Natural killer cell (primary cell): ENCODE results near the gene FN3KRP. TPM values are rescaled to one million over a fixed set of nuclear protein-coding genes. Genes with fewer than 3 reads are reported as not detected.

ENCODE experiments used
- ATAC-seq, 3 donors: fragments of 150-1000 bp in 2 of 3; fragments of 200-7000 bp in 1 of 3; cut with Tn5 transposase; 1 replicate in 1 of 3; 2 replicates in 2 of 3; pipeline ENCODE4 v1.10.0; 2021; ENCODE audit warnings: mild to moderate bottlenecking in 2 of 3, moderate library complexity in 2 of 3
- DNase-seq, 2 donors: peaks; one replicate each; pipeline versions ENCODE4 v3.0.0 to v3.0.0-alpha.2; 2013 to 2021; ENCODE audit warnings: mixed read lengths in 1 of 2
- H3K27ac ChIP-seq: one replicate; pipeline ENCODE4 v1.5.1; 2013; ENCODE audit warnings: mild to moderate bottlenecking, low read length
- H3K27me3 ChIP-seq: one replicate; pipeline ENCODE4 v1.6.1; 2013; ENCODE audit warnings: low read length; ENCODE audit not compliant: control insufficient read depth, insufficient read depth
- H3K36me3 ChIP-seq: one replicate; pipeline ENCODE4 v1.6.1; 2013; ENCODE audit warnings: low read length; ENCODE audit not compliant: control insufficient read depth, insufficient read depth
- H3K4me1 ChIP-seq: one replicate; pipeline ENCODE4 v1.6.1; 2013; ENCODE audit warnings: low read length; ENCODE audit not compliant: control insufficient read depth, insufficient read depth
- H3K4me3 ChIP-seq: one replicate; pipeline ENCODE4 v1.5.1; 2013; ENCODE audit warnings: low read length
- H3K9me3 ChIP-seq: one replicate; pipeline ENCODE4 v1.6.1; 2013; ENCODE audit warnings: low read length; ENCODE audit not compliant: control insufficient read depth, insufficient read depth
- H3K27ac Mint-ChIP-seq, 2 donors: one replicate each; pipeline ENCODE4 v1.8.0; 2022; ENCODE audit warnings: mild to moderate bottlenecking in 2 of 2, mixed read lengths in 2 of 2, moderate library complexity in 1 of 2
- H3K27me3 Mint-ChIP-seq, 2 donors: one replicate each; pipeline ENCODE4 v1.8.0; 2022; ENCODE audit warnings: low read depth in 2 of 2, mixed read lengths in 2 of 2
- H3K36me3 Mint-ChIP-seq: one replicate; pipeline ENCODE4 v1.8.0; 2022; ENCODE audit warnings: mixed read lengths
- H3K4me1 Mint-ChIP-seq, 2 donors: one replicate each; pipeline ENCODE4 v1.8.0; 2022; ENCODE audit warnings: mixed read lengths in 2 of 2
- H3K4me3 Mint-ChIP-seq: one replicate; pipeline ENCODE4 v1.8.0; 2022; ENCODE audit warnings: mild to moderate bottlenecking, moderate library complexity, mixed read lengths
- H3K9me3 Mint-ChIP-seq, 2 donors: one replicate each; pipeline ENCODE4 v1.8.0; 2022; ENCODE audit warnings: mixed read lengths in 2 of 2
- WGBS: methylation state at CpG from one replicate; pipeline ENCODE4 v1.1.7; 2013; ENCODE audit warnings: missing lambda C conversion rate; ENCODE audit not compliant: insufficient coverage; 5-methylcytosine and 5-hydroxymethylcytosine counted together
- intact Hi-C: fragments of 100-400 bp; cut with micrococcal nuclease; formaldehyde crosslinking; loops from one replicate; pipeline ENCODE4 v1.14.2; 2022
- total RNA-seq, 4 donors: library from RNA; stranded (reverse); fragments of 120-200 nt in 1 of 4; gene quantifications; one replicate each; pipeline versions ENCODE4 v1.2.3 to v1.2.4, GENCODE V29; 2013 to 2022
- TF ChIP-seq, protein P1 (sequence below): fragments of 200-600 bp; IDR thresholded peaks from one replicate; pipeline ENCODE4 v1.8.0; 2022; ENCODE audit warnings: antibody characterized with exemption

FN3KRP gene
- total RNA-seq, 3 donors from 2014 or later (not counting 1 experiment from before 2014, with no cell fraction given) = 29.4 to 42.3 (median 32.0) TPM

DNA sequence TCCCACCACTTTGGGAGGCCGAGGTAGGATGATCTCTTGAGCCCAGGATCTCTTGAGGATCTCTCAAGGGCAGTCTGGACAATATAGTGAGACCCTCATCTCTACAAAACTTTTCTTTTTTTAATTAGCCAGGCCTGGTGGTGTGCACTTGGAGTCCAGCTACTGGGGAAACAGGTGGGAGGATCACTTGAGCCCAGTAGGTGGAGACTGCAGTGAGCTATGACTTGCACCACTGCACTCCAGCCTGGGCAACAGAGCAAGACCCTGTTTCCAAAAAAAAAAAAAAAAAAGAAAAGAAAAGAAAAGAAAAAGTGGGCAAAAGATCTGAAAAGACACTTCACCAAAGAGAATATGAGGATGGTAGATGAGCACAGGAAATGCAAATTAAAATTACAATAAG is 33.0 kb upstream of the FN3KRP start:
- Histone ChIP-seq H3K27me3 (no peaks in the 10 kb centered on the region), H3K9me3 (peaks cover 5% of the 10 kb centered on the region), H3K27ac (no peak overlapping the region), H3K4me3 (no peak overlapping the region), H3K36me3 (no peaks in the 10 kb centered on the region), H3K4me1 (no peaks in the 10 kb centered on the region)
- no peak for DNase-seq
- intact Hi-C loops = no loop called here
- WGBS = 93% methylated on average over 1 of the region's 1 CpG
- Mint-ChIP-seq H3K36me3 (no peaks in the 10 kb centered on the region), H3K9me3 (peaks cover 0 to 5% of the 10 kb centered on the region in 2 donors), H3K27ac (no peak overlapping the region), H3K27me3 (no peaks in the 10 kb centered on the region), H3K4me3 (no peak overlapping the region), H3K4me1 (no peaks in the 10 kb centered on the region)
- TF ChIP-seq, protein P1, sequence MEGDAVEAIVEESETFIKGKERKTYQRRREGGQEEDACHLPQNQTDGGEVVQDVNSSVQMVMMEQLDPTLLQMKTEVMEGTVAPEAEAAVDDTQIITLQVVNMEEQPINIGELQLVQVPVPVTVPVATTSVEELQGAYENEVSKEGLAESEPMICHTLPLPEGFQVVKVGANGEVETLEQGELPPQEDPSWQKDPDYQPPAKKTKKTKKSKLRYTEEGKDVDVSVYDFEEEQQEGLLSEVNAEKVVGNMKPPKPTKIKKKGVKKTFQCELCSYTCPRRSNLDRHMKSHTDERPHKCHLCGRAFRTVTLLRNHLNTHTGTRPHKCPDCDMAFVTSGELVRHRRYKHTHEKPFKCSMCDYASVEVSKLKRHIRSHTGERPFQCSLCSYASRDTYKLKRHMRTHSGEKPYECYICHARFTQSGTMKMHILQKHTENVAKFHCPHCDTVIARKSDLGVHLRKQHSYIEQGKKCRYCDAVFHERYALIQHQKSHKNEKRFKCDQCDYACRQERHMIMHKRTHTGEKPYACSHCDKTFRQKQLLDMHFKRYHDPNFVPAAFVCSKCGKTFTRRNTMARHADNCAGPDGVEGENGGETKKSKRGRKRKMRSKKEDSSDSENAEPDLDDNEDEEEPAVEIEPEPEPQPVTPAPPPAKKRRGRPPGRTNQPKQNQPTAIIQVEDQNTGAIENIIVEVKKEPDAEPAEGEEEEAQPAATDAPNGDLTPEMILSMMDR = no peak
- ATAC-seq = no peak

DNA sequence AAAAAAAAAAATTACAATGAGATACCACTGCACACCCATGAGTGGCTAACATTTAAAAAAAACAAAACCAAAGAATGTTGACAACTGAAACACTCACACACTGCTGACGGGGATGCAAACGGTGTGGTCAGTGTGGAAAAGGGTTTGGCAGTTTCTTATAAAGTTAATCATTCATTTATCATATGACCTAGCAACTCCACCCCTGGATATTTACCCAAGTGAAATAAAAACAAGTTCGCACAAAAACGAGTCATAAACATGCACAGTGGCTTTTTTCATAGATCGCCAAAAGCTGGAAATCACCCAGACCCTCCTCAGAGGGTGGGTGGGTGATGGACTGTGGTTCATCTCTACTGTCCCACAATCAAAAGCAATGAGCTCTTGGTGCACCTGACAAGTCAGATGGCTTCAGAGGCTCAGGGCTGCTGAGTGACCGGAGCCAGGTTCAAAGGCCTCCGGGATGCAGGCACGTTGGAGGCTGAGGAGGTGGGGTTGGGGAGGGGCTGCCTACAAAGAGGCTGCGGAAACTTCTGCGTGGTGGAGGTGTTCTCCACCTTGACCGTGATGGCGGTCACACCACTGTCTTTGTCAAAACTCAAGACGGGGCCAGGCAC is 32.2 kb upstream of the FN3KRP start:
- Histone ChIP-seq H3K36me3 (no peaks in the 10 kb centered on the region), H3K27ac (no peak overlapping the region), H3K4me1 (no peaks in the 10 kb centered on the region), H3K9me3 (peaks cover 5% of the 10 kb centered on the region), H3K4me3 (no peak overlapping the region), H3K27me3 (no peaks in the 10 kb centered on the region)
- Mint-ChIP-seq H3K27me3 (no peaks in the 10 kb centered on the region), H3K4me1 (no peaks in the 10 kb centered on the region), H3K36me3 (no peaks in the 10 kb centered on the region), H3K27ac (no peak overlapping the region), H3K4me3 (no peak overlapping the region), H3K9me3 (peaks cover 0 to 5% of the 10 kb centered on the region in 2 donors)
- WGBS = 91% methylated on average over 9 of the region's 13 CpGs
- intact Hi-C loops = no loop called here
- TF ChIP-seq, protein P1 = no peak
- DNase-seq = no peak
- no peak for ATAC-seq

DNA sequence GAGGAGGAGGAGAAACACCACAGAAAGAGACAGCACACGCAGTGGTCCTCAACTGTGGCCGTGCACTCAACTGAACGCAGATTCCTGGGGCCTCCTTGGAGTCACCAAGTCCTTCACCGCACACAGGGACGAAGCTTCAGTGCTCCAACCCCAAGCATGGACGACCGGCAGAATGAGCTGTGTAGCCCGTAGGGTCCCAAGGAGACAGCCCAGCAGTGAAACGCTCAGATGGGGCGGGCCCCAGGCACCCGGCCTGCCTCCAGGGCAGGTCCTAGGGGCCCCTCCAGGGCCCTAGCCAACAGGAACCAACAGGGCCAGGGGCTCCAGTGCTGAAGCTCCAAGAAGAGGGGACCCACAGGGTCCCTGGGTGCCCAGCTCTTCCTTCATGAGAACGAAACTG is 31.2 kb upstream of the FN3KRP start:
- Mint-ChIP-seq H3K27me3 (no peaks in the 10 kb centered on the region), H3K4me1 (no peaks in the 10 kb centered on the region), H3K27ac (no peak overlapping the region), H3K4me3 (no peak overlapping the region), H3K9me3 (peaks cover 0 to 5% of the 10 kb centered on the region in 2 donors), H3K36me3 (no peaks in the 10 kb centered on the region)
- WGBS = 95% methylated on average over 12 of the region's 12 CpGs
- TF ChIP-seq, protein P1 = no peak
- intact Hi-C loops = no loop called here
- Histone ChIP-seq H3K27ac (no peak overlapping the region), H3K9me3 (peaks cover 5% of the 10 kb centered on the region), H3K36me3 (no peaks in the 10 kb centered on the region), H3K4me1 (no peaks in the 10 kb centered on the region), H3K4me3 (no peak overlapping the region), H3K27me3 (no peaks in the 10 kb centered on the region)
- ATAC-seq (no peak), DNase-seq (no peak)
